SK-N-SH treated with all-trans-retinoic acid at 6 μM for 48 hours (cell line): ENCODE data around the gene DIP2C.

Experiments used
- ARNTL ChIP-seq: fragments of 450-650 bp; formaldehyde crosslinking; IDR thresholded peaks from 2 replicates; pipeline ENCODE4 v1.5.0; 2020; ENCODE audit warnings: low read depth, mild to moderate bottlenecking, moderate library complexity, borderline replicate concordance
- BACH2 ChIP-seq: fragments of 250-450 bp; sonication (Bioruptor Pico); IDR thresholded peaks from 2 replicates; pipeline ENCODE4 v1.9.0; 2021; ENCODE audit warnings: mild to moderate bottlenecking, borderline replicate concordance
- ESRRG ChIP-seq: fragments of 250-450 bp; sonication (Bioruptor Pico); IDR thresholded peaks from 2 replicates; pipeline ENCODE4 v1.6.1; 2021; ENCODE audit warnings: mild to moderate bottlenecking
- GLIS3 ChIP-seq: fragments of 250-450 bp; sonication (Bioruptor Pico); IDR thresholded peaks from 2 replicates; pipeline ENCODE4 v1.5.0; 2020; ENCODE audit warnings: mild to moderate bottlenecking, moderate library complexity
- ISL1 ChIP-seq: fragments of 250-450 bp; sonication (Bioruptor Pico); IDR thresholded peaks from 2 replicates; pipeline ENCODE4 v2.1.2; 2022; ENCODE audit warnings: mild to moderate bottlenecking, moderate library complexity
- RARB ChIP-seq: fragments of 250-450 bp; sonication (Bioruptor Pico); IDR thresholded peaks from 2 replicates; pipeline ENCODE4 v1.8.0; 2021; ENCODE audit warnings: mild to moderate bottlenecking, moderate library complexity
- TCF4 ChIP-seq: fragments of 250-450 bp; sonication (Bioruptor Pico); IDR thresholded peaks from 2 replicates; pipeline ENCODE4 v1.8.0; 2021; ENCODE audit warnings: mild to moderate bottlenecking, moderate library complexity, borderline replicate concordance
- ZFP3 ChIP-seq: fragments of 250-450 bp; sonication (Bioruptor Pico); IDR thresholded peaks from 2 replicates; pipeline ENCODE4 v1.5.0; 2020; ENCODE audit warnings: mild to moderate bottlenecking, moderate library complexity
- ZFP30 ChIP-seq: fragments of 450-650 bp; formaldehyde crosslinking; IDR thresholded peaks from 2 replicates; pipeline ENCODE4 v1.5.0; 2022; ENCODE audit warnings: mild to moderate bottlenecking, moderate library complexity
- ZNF70 ChIP-seq: fragments of 450-650 bp; formaldehyde crosslinking; IDR thresholded peaks from 2 replicates; pipeline ENCODE4 v1.5.0; 2020; ENCODE audit warnings: mild to moderate bottlenecking, moderate library complexity
- ZNF8 ChIP-seq: fragments of 450-650 bp; formaldehyde crosslinking; IDR thresholded peaks from 2 replicates; pipeline ENCODE4 v1.5.0; 2020; ENCODE audit warnings: mild to moderate bottlenecking, moderate library complexity
- TF ChIP-seq, protein P1 (sequence below): fragments of 250-450 bp; sonication (Bioruptor Pico); IDR thresholded peaks from 2 replicates; pipeline ENCODE4 v1.5.1; 2020; ENCODE audit warnings: low read depth, mild to moderate bottlenecking, moderate library complexity
- TF ChIP-seq, protein P2 (sequence below): fragments of 250-450 bp; sonication (Bioruptor Pico); IDR thresholded peaks from 2 replicates; pipeline ENCODE4 v1.8.0; 2021; ENCODE audit warnings: low read depth, mild to moderate bottlenecking, moderate library complexity, borderline replicate concordance
- TF ChIP-seq, protein P3 (sequence below): fragments of 250-450 bp; sonication (Bioruptor Pico); IDR thresholded peaks from 2 replicates; pipeline ENCODE4 v1.5.1; 2021; ENCODE audit warnings: mild to moderate bottlenecking, moderate library complexity

GRCh38 chr10:639751-640672, 49.5 kb downstream of the DIP2C start:
- no peak for TF ChIP-seq ESRRG (CRISPR knock-in tag)
- TF ChIP-seq, protein P1, sequence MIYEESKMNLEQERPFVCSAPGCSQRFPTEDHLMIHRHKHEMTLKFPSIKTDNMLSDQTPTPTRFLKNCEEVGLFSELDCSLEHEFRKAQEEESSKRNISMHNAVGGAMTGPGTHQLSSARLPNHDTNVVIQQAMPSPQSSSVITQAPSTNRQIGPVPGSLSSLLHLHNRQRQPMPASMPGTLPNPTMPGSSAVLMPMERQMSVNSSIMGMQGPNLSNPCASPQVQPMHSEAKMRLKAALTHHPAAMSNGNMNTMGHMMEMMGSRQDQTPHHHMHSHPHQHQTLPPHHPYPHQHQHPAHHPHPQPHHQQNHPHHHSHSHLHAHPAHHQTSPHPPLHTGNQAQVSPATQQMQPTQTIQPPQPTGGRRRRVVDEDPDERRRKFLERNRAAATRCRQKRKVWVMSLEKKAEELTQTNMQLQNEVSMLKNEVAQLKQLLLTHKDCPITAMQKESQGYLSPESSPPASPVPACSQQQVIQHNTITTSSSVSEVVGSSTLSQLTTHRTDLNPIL = no peak
- TF ChIP-seq RARB (CRISPR knock-in tag) = no peak
- no peak for TF ChIP-seq ARNTL (CRISPR knock-in tag)
- no peak for TF ChIP-seq TCF4
- no peak for TF ChIP-seq ZNF8 (CRISPR knock-in tag)
- TF ChIP-seq, protein P2, sequence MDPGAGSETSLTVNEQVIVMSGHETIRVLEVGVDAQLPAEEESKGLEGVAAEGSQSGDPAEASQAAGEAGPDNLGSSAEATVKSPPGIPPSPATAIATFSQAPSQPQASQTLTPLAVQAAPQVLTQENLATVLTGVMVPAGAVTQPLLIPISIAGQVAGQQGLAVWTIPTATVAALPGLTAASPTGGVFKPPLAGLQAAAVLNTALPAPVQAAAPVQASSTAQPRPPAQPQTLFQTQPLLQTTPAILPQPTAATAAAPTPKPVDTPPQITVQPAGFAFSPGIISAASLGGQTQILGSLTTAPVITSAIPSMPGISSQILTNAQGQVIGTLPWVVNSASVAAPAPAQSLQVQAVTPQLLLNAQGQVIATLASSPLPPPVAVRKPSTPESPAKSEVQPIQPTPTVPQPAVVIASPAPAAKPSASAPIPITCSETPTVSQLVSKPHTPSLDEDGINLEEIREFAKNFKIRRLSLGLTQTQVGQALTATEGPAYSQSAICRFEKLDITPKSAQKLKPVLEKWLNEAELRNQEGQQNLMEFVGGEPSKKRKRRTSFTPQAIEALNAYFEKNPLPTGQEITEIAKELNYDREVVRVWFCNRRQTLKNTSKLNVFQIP = no peak
- no peak for TF ChIP-seq ZFP3 (CRISPR knock-in tag)
- TF ChIP-seq BACH2 (CRISPR knock-in tag) = no peak
- no peak for TF ChIP-seq GLIS3 (CRISPR knock-in tag)
- TF ChIP-seq ISL1 (CRISPR knock-in tag) = no peak
- TF ChIP-seq ZNF70 (CRISPR knock-in tag) = no peak
- TF ChIP-seq, protein P3, sequence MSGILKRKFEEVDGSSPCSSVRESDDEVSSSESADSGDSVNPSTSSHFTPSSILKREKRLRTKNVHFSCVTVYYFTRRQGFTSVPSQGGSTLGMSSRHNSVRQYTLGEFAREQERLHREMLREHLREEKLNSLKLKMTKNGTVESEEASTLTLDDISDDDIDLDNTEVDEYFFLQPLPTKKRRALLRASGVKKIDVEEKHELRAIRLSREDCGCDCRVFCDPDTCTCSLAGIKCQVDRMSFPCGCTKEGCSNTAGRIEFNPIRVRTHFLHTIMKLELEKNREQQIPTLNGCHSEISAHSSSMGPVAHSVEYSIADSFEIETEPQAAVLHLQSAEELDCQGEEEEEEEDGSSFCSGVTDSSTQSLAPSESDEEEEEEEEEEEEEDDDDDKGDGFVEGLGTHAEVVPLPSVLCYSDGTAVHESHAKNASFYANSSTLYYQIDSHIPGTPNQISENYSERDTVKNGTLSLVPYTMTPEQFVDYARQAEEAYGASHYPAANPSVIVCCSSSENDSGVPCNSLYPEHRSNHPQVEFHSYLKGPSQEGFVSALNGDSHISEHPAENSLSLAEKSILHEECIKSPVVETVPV = no peak
- TF ChIP-seq ZFP30 (CRISPR knock-in tag) = no peak
